Progenitor cell of endocrine pancreas (in vitro differentiated cells): ENCODE measurements around the gene C20orf204. TPM values are rescaled to one million over a fixed set of nuclear protein-coding genes. Genes with fewer than 3 reads are reported as not detected.

ENCODE experiments used
- DNase-seq: peaks from one replicate; pipeline ENCODE4 v3.0.0; 2021; ENCODE audit warnings: low spot score; ENCODE audit not compliant: unreplicated experiment
- H3K27ac Mint-ChIP-seq: 2 replicates; pipeline ENCODE4 v1.8.0; 2021; ENCODE audit warnings: mild to moderate bottlenecking, moderate library complexity, mixed read lengths
- H3K27me3 Mint-ChIP-seq: 2 replicates; pipeline ENCODE4 v1.8.0; 2021; ENCODE audit warnings: mixed read lengths
- H3K36me3 Mint-ChIP-seq: 2 replicates; pipeline ENCODE4 v1.8.0; 2022; ENCODE audit warnings: mixed read lengths; ENCODE audit not compliant: insufficient read depth
- H3K4me1 Mint-ChIP-seq: 2 replicates; pipeline ENCODE4 v1.8.0; 2021; ENCODE audit warnings: low read depth, mixed read lengths
- H3K4me3 Mint-ChIP-seq: 2 replicates; pipeline ENCODE4 v1.8.0; 2021; ENCODE audit warnings: low read depth, mild to moderate bottlenecking, moderate library complexity, mixed read lengths
- H3K9me3 Mint-ChIP-seq: 2 replicates; pipeline ENCODE4 v1.8.0; 2021; ENCODE audit warnings: low read depth, mixed read lengths
- total RNA-seq: library from RNA; stranded (reverse); gene quantifications from 2 replicates; pipeline ENCODE4 v1.2.1, GENCODE V29; 2021
- TF ChIP-seq, protein P1 (sequence below): fragments of 200-600 bp; sonication (generic); IDR thresholded peaks from one replicate; pipeline ENCODE4 v1.5.0; 2021; ENCODE audit warnings: antibody characterized with exemption, mild to moderate bottlenecking; ENCODE audit not compliant: unreplicated experiment

The C20orf204 gene
- total RNA-seq, 1 donor from 2014 or later = 3.3 TPM

- H3K9me3 Mint-ChIP-seq = no peaks in the 10 kb centered on the region
- TF ChIP-seq, protein P1, sequence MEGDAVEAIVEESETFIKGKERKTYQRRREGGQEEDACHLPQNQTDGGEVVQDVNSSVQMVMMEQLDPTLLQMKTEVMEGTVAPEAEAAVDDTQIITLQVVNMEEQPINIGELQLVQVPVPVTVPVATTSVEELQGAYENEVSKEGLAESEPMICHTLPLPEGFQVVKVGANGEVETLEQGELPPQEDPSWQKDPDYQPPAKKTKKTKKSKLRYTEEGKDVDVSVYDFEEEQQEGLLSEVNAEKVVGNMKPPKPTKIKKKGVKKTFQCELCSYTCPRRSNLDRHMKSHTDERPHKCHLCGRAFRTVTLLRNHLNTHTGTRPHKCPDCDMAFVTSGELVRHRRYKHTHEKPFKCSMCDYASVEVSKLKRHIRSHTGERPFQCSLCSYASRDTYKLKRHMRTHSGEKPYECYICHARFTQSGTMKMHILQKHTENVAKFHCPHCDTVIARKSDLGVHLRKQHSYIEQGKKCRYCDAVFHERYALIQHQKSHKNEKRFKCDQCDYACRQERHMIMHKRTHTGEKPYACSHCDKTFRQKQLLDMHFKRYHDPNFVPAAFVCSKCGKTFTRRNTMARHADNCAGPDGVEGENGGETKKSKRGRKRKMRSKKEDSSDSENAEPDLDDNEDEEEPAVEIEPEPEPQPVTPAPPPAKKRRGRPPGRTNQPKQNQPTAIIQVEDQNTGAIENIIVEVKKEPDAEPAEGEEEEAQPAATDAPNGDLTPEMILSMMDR = no peak
- H3K4me3 Mint-ChIP-seq = no peak overlapping the region
- H3K36me3 Mint-ChIP-seq = no peaks in the 10 kb centered on the region
- no peak overlapping the region for H3K27ac Mint-ChIP-seq
- DNase-seq = no peak
- peaks cover 9% of the 10 kb centered on the region for H3K4me1 Mint-ChIP-seq
- H3K27me3 Mint-ChIP-seq = peaks cover 38% of the 10 kb centered on the region
Observed at GRCh38 chr20:64041040-64041780, 5.2 kb downstream of the C20orf204 start.

DNA sequence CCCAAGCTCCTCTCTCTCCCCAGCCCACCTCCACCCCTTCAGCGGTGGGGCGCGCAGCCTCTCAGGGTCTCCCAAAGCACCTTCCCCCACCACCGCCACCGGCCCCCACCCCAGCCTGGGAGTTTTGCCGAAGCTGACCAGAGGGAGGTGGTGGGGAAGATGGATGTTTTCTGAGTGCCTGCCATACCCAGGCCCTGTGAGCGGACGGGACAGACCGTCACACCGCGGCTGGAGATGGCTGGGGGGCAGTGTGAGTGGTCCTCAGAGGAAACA lies 5.7 kb downstream of the C20orf204 start:
- Mint-ChIP-seq H3K9me3 (no peaks in the 10 kb centered on the region), H3K27me3 (peaks cover 43% of the 10 kb centered on the region), H3K4me3 (no peak overlapping the region), H3K4me1 (peaks cover 4% of the 10 kb centered on the region), H3K27ac (no peak overlapping the region), H3K36me3 (no peaks in the 10 kb centered on the region)
- DNase-seq = no peak
- TF ChIP-seq, protein P1 = no peak

GRCh38 chr20:64042054-64042781 lies 6.2 kb downstream of the C20orf204 start:
- Mint-ChIP-seq H3K4me1 (peaks cover 4% of the 10 kb centered on the region), H3K27me3 (peaks cover 48% of the 10 kb centered on the region), H3K4me3 (peak overlapping the region; percentile 42), H3K27ac (no peak overlapping the region), H3K9me3 (no peaks in the 10 kb centered on the region), H3K36me3 (no peaks in the 10 kb centered on the region)
- no peak for DNase-seq
- TF ChIP-seq, protein P1 = no peak

DNA sequence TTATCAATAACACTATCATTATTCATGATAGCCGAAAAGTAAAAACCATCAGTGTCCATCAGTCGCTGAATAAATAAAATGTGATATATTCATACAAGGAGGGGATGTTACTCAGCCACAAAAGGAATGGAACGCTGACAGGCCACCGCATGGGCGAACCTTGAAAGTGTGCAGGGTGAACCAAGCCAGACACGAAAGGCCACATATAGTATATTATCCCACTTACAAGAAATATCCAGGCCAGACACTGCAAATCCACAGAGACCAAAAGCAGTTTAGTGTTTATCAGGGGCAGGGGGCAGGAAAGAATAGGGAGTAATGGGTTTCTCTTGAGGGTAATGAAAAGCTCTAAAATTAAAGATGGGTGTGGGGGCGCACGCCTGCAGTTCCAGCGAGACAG lies 7.8 kb downstream of the C20orf204 start:
- Mint-ChIP-seq H3K27me3 (peaks cover 52% of the 10 kb centered on the region), H3K9me3 (no peaks in the 10 kb centered on the region), H3K27ac (no peak overlapping the region), H3K36me3 (no peaks in the 10 kb centered on the region), H3K4me1 (peaks cover 2% of the 10 kb centered on the region), H3K4me3 (no peak overlapping the region)
- no peak for DNase-seq
- TF ChIP-seq, protein P1 = no peak

DNA sequence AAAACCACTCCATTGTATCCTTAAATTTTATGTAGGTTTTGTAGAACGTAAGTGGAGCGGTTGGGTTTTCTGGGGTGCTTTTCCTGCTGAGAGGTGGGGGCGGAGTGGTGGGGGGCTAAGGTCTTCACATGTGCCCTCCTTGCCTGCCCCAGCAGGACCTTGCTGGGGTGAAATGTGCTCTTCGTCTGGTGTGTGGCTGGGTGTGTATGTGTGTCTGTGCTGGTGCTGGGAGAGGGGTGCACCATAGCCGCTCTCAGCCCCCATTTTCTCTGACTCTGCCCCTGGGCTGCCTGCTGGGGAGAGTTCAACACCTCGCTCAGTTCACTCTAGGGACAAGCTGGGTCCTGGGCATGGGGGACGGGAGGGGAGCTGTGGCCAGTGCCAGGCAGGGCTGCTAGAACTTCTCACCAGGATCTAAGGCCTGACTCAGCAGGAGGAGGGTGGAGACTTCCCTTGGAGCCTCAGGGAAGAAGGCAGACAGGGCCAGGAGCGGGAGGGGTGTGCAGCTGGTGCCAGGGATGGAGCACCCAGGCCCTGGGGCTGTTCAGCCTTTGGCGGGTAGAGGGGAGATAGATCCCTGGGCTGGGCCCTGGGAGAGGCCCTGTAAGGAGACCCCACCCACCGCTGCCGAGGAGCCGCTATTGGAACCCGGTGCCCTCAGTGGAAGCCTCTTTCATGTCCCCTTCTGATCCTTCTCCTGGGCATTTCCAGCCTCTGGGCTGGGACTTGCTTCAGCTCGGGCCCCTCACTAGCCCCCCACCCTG lies 8.7 kb downstream of the C20orf204 start:
- Mint-ChIP-seq H3K9me3 (no peaks in the 10 kb centered on the region), H3K27me3 (peaks cover 55% of the 10 kb centered on the region), H3K4me3 (no peak overlapping the region), H3K36me3 (no peaks in the 10 kb centered on the region), H3K27ac (no peak overlapping the region), H3K4me1 (no peaks in the 10 kb centered on the region)
- no peak for DNase-seq
- TF ChIP-seq, protein P1 = no peak
